ENCODE results near the gene NOS2.

- TF ChIP-seq, protein P1, sequence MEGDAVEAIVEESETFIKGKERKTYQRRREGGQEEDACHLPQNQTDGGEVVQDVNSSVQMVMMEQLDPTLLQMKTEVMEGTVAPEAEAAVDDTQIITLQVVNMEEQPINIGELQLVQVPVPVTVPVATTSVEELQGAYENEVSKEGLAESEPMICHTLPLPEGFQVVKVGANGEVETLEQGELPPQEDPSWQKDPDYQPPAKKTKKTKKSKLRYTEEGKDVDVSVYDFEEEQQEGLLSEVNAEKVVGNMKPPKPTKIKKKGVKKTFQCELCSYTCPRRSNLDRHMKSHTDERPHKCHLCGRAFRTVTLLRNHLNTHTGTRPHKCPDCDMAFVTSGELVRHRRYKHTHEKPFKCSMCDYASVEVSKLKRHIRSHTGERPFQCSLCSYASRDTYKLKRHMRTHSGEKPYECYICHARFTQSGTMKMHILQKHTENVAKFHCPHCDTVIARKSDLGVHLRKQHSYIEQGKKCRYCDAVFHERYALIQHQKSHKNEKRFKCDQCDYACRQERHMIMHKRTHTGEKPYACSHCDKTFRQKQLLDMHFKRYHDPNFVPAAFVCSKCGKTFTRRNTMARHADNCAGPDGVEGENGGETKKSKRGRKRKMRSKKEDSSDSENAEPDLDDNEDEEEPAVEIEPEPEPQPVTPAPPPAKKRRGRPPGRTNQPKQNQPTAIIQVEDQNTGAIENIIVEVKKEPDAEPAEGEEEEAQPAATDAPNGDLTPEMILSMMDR (IDR thresholded peaks at IDR 0.05), result peak; percentile 76 to 92 (median 82)
- TF ChIP-seq POLR2A (IDR thresholded peaks at IDR 0.05), result no peak
Measured at GRCh38 chr17:27760069-27760885, 40.1 kb downstream of the NOS2 start.
